ENCODE data around the gene KCNT1.

DNA sequence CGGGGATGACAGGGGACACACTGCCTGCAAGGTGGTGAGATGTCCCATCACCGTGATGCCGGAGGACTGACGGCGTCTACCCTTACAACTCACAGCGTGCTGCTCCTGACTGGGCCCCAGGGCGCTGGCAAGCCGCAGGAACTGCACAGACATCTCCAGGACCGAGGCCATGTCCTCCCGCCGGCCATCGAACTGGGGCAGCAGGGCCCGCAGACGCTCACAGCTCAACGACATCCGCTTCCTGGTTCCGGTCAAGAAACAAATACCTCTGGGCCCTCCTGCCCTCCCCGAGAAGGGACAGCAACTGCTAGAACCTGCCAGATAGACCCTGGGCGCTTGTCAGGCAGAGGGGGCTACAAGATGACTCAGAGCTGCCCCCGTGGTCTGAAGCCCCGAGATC lies 3.7 kb upstream of the KCNT1 start:
- TF ChIP-seq, protein P1, sequence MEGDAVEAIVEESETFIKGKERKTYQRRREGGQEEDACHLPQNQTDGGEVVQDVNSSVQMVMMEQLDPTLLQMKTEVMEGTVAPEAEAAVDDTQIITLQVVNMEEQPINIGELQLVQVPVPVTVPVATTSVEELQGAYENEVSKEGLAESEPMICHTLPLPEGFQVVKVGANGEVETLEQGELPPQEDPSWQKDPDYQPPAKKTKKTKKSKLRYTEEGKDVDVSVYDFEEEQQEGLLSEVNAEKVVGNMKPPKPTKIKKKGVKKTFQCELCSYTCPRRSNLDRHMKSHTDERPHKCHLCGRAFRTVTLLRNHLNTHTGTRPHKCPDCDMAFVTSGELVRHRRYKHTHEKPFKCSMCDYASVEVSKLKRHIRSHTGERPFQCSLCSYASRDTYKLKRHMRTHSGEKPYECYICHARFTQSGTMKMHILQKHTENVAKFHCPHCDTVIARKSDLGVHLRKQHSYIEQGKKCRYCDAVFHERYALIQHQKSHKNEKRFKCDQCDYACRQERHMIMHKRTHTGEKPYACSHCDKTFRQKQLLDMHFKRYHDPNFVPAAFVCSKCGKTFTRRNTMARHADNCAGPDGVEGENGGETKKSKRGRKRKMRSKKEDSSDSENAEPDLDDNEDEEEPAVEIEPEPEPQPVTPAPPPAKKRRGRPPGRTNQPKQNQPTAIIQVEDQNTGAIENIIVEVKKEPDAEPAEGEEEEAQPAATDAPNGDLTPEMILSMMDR (IDR thresholded peaks at IDR 0.05; ENCODE audit: extremely low read depth in 1 of 2, insufficient read depth in 1 of 2, low read depth in 1 of 2, low read length in 2 of 2): no peak
- TF ChIP-seq GATA2 (IDR thresholded peaks at IDR 0.05; ENCODE audit: insufficient read depth, insufficient read length, low read depth, low read length) (no peak), FOS (IDR thresholded peaks at IDR 0.05; ENCODE audit: borderline replicate concordance, insufficient read depth, low read length) (no peak)
